H1 (cell line): ENCODE results near the gene KYNU. TPM values are rescaled to one million over a fixed set of nuclear protein-coding genes. Genes with fewer than 3 reads are reported as not detected.

ENCODE experiments used
- CTCF ChIA-PET: fragments of 300-600 bp; sonication (Branson Sonifier 250); formaldehyde crosslinking; loops from one replicate; lab custom pipeline; 2021; ENCODE audit not compliant: partially characterized antibody; lab: Charles Lee
- POLR2A ChIA-PET: fragments of 300-600 bp; sonication (Branson Sonifier 250); formaldehyde crosslinking; loops from one replicate; lab custom pipeline; 2021; ENCODE audit warnings: inconsistent platforms; ENCODE audit not compliant: partially characterized antibody; lab: Charles Lee
- DNase-seq, 2 experiments: peaks; one replicate each; pipeline versions ENCODE4 v3.0.0 to v3.0.0-alpha.2; 2010 to 2022; ENCODE audit warnings: low spot score in 2 of 2, low read depth in 1 of 2, mixed read lengths in 1 of 2
- FAIRE-seq: peaks from 2 replicates; lab custom pipeline; 2011; peaks lifted over from hg19 to GRCh38; lab: Jason Lieb, UNC
- H2AFZ ChIP-seq: 2 replicates; pipeline ENCODE4 v1.8.1; 2012; ENCODE audit warnings: low read length, inconsistent platforms
- H2AK5ac ChIP-seq: 2 replicates; pipeline ENCODE4 v1.6.1; 2013; ENCODE audit warnings: low read depth, low read length
- H2BK120ac ChIP-seq: replicated peaks from 2 replicates; pipeline ENCODE3; 2013; ENCODE audit warnings: low read depth, low read length, inconsistent platforms
- H2BK12ac ChIP-seq: 2 replicates; pipeline ENCODE4 v1.6.1; 2013; ENCODE audit warnings: low read depth, low read length
- H2BK15ac ChIP-seq: 2 replicates; pipeline ENCODE4 v1.6.1; 2013; ENCODE audit warnings: low read length
- H2BK20ac ChIP-seq: 2 replicates; pipeline ENCODE4 v1.6.1; 2013; ENCODE audit warnings: low read length
- H2BK5ac ChIP-seq: 2 replicates; pipeline ENCODE4 v1.6.1; 2013; ENCODE audit warnings: low read depth, low read length
- H3K14ac ChIP-seq: 2 replicates; pipeline ENCODE4 v1.6.1; 2013; ENCODE audit warnings: inconsistent platforms; ENCODE audit not compliant: insufficient read length
- H3K18ac ChIP-seq: 2 replicates; pipeline ENCODE4 v1.6.1; 2013; ENCODE audit warnings: low read length; ENCODE audit errors: extremely low read depth
- H3K23ac ChIP-seq: 2 replicates; pipeline ENCODE4 v1.6.1; 2013; ENCODE audit warnings: inconsistent platforms; ENCODE audit not compliant: insufficient read length
- H3K23me2 ChIP-seq: 2 replicates; pipeline ENCODE4 v1.6.1; 2013; ENCODE audit warnings: low read depth, low read length
- H3K27ac ChIP-seq: 2 replicates; pipeline ENCODE4 v1.6.1; 2011; ENCODE audit warnings: low read depth, low read length, inconsistent platforms
- H3K27me3 ChIP-seq, 4 experiments: replicated peaks in 1 of 4; 1 replicate in 1 of 4; 2 replicates in 3 of 4; pipeline versions ENCODE4 v1.6.1 to v1.8.1; 2011 to 2013; ENCODE audit warnings: low read length in 3 of 4, mild to moderate bottlenecking in 3 of 4, inconsistent platforms in 2 of 4, mixed read lengths in 2 of 4, moderate library complexity in 1 of 4; ENCODE audit not compliant: control insufficient read depth in 3 of 4, insufficient read depth in 3 of 4; ENCODE audit errors: extremely low read depth in 1 of 4
- H3K36me3 ChIP-seq, 4 experiments: 2 replicates each; pipeline versions ENCODE4 v1.6.1 to v1.8.1; 2011 to 2013; ENCODE audit warnings: mild to moderate bottlenecking in 4 of 4, low read length in 3 of 4, moderate library complexity in 2 of 4, control low read depth in 1 of 4, inconsistent platforms in 1 of 4; ENCODE audit not compliant: insufficient read depth in 4 of 4, control insufficient read depth in 2 of 4
- H3K4ac ChIP-seq: replicated peaks from 2 replicates; pipeline ENCODE3; 2013; ENCODE audit warnings: low read length, low read depth, mixed read lengths, inconsistent platforms; ENCODE audit not compliant: insufficient read length
- H3K4me1 ChIP-seq, 4 experiments: replicated peaks in 1 of 4; 1 replicate in 1 of 4; 2 replicates in 3 of 4; pipeline versions ENCODE4 v1.6.1 to v1.8.1; 2011 to 2013; ENCODE audit warnings: low read length in 3 of 4, inconsistent platforms in 2 of 4, mixed read lengths in 1 of 4; ENCODE audit not compliant: insufficient read depth in 4 of 4, control insufficient read depth in 3 of 4
- H3K4me2 ChIP-seq, 2 experiments: 2 replicates each; pipeline versions ENCODE4 v1.6.1 to v1.8.1; 2011 to 2013; ENCODE audit warnings: low read depth in 2 of 2, low read length in 2 of 2, control low read depth in 1 of 2, inconsistent platforms in 1 of 2, mild to moderate bottlenecking in 1 of 2; ENCODE audit not compliant: insufficient read depth in 1 of 2
- H3K4me3 ChIP-seq, 4 experiments: fragments of 200-600, 300-600 bp in 1 of 4; sonication (generic), shearing (Covaris generic), sonication (Bioruptor Twin) in 1 of 4; 2 replicates each; pipeline versions ENCODE4 v1.5.1 to v1.8.1; 2011 to 2016; ENCODE audit warnings: low read length in 4 of 4, low read depth in 3 of 4, control low read depth in 2 of 4, inconsistent platforms in 2 of 4, mild to moderate bottlenecking in 2 of 4, mixed read lengths in 1 of 4, moderate library complexity in 1 of 4; ENCODE audit not compliant: insufficient read depth in 2 of 4; ENCODE audit errors: extremely low read depth in 1 of 4
- H3K56ac ChIP-seq: replicated peaks from 2 replicates; pipeline ENCODE3; 2013; ENCODE audit warnings: low read depth, mild to moderate bottlenecking, mixed read lengths, low read length, inconsistent platforms; ENCODE audit not compliant: insufficient read length
- H3K79me1 ChIP-seq: 2 replicates; pipeline ENCODE4 v1.6.1; 2013; ENCODE audit warnings: low read depth, low read length, control low read depth
- H3K79me2 ChIP-seq, 2 experiments: 2 replicates each; pipeline versions ENCODE4 v1.6.1 to v1.8.1; 2012 to 2013; ENCODE audit warnings: low read length in 2 of 2, mild to moderate bottlenecking in 2 of 2, inconsistent platforms in 1 of 2; ENCODE audit not compliant: insufficient read depth in 2 of 2, control insufficient read depth in 1 of 2
- H3K9ac ChIP-seq, 4 experiments: replicated peaks in 1 of 4; 1 replicate in 1 of 4; 2 replicates in 3 of 4; pipeline versions ENCODE4 v1.6.1 to v1.8.1; 2011 to 2013; ENCODE audit warnings: low read depth in 3 of 4, low read length in 3 of 4, control low read depth in 2 of 4, mild to moderate bottlenecking in 2 of 4, moderate library complexity in 2 of 4, inconsistent platforms in 1 of 4; ENCODE audit errors: extremely low read depth in 1 of 4
- H3K9me3 ChIP-seq, 2 experiments: 2 replicates each; pipeline versions ENCODE4 v1.6.1 to v1.8.1; 2012 to 2013; ENCODE audit warnings: mild to moderate bottlenecking in 2 of 2, moderate library complexity in 2 of 2, control low read depth in 1 of 2, inconsistent platforms in 1 of 2, low read depth in 1 of 2, low read length in 1 of 2, mixed read lengths in 1 of 2; ENCODE audit not compliant: insufficient read depth in 2 of 2
- H4K20me1 ChIP-seq, 2 experiments: replicated peaks in 1 of 2; 2 replicates each; pipeline versions ENCODE3 to v1.8.1; 2011 to 2013; ENCODE audit warnings: inconsistent platforms in 2 of 2, low read length in 2 of 2, mild to moderate bottlenecking in 1 of 2; ENCODE audit not compliant: insufficient read depth in 2 of 2, control insufficient read depth in 1 of 2
- H4K5ac ChIP-seq: 2 replicates; pipeline ENCODE4 v1.6.1; 2013; ENCODE audit warnings: low read length, low read depth, mixed read lengths, inconsistent platforms; ENCODE audit not compliant: insufficient read length
- H4K8ac ChIP-seq: 2 replicates; pipeline ENCODE4 v1.8.0; 2013; ENCODE audit warnings: mild to moderate bottlenecking, moderate library complexity, low read length, inconsistent platforms; ENCODE audit not compliant: insufficient read depth; ENCODE audit errors: extremely low read depth
- H4K91ac ChIP-seq: replicated peaks from 2 replicates; pipeline ENCODE3; 2013; ENCODE audit warnings: low read length, mixed read lengths, inconsistent platforms; ENCODE audit not compliant: insufficient read length
- CREB1 ChIP-seq: IDR thresholded peaks from 2 replicates; pipeline ENCODE4 v1.6.1; 2012; ENCODE audit warnings: inconsistent platforms
- WGBS, 2 experiments: shearing (Covaris generic) in 1 of 2; methylation state at CpG; one replicate each; pipeline versions ENCODE4 v1.1.6 to v1.1.7; 2013 to 2015; ENCODE audit warnings: low lambda C conversion rate in 2 of 2, mixed read lengths in 2 of 2, inconsistent platforms in 1 of 2, low coverage in 1 of 2, missing lambda C conversion rate in 1 of 2; ENCODE audit not compliant: insufficient replicate concordance in 2 of 2, insufficient coverage in 1 of 2, insufficient read length in 1 of 2; ENCODE audit errors: extremely low coverage in 1 of 2, missing lambda C conversion rate in 1 of 2; 5-methylcytosine and 5-hydroxymethylcytosine counted together
- polyA plus RNA-seq, 7 experiments: library from polyadenylated mRNA; depleted of rRNA in 3 of 7; stranded (reverse) in 5 of 7; unstranded in 2 of 7; fragments of >200 nt in 5 of 7; fragments of 200-250 nt in 2 of 7; gene quantifications; 1 replicate in 5 of 7; 2 replicates in 1 of 7; 4 replicates in 1 of 7; pipeline versions ENCODE4 v1.2.1 to v1.2.3, GENCODE V29; 2011 to 2013; ENCODE audit warnings: missing spikeins in 2 of 7, mixed read lengths in 2 of 7
- total RNA-seq: library from RNA; stranded (reverse); fragmentation: NEBNext Ultra II Directional; extraction: Animal tissue kit (Norgen Biotek cat#: 25700); gene quantifications from 2 replicates; pipeline ENCODE4 v1.2.1, GENCODE V29; 2021
- TF ChIP-seq, protein P1 (sequence below), 3 experiments: IDR thresholded peaks; 1 replicate in 2 of 3; 2 replicates in 1 of 3; pipeline versions ENCODE4 v1.5.1 to v1.6.1; 2011; ENCODE audit warnings: low read length in 3 of 3, mild to moderate bottlenecking in 3 of 3, inconsistent platforms in 2 of 3, low read depth in 1 of 3, moderate library complexity in 1 of 3; ENCODE audit not compliant: insufficient read depth in 1 of 3; ENCODE audit errors: control extremely low read depth in 1 of 3

Gene KYNU
- total and polyA plus RNA-seq, 2 of the 8 experiments (the other 6 are each of a cell fraction or from before 2014, with no cell fraction given) = 0.09 to 0.13 TPM

DNA sequence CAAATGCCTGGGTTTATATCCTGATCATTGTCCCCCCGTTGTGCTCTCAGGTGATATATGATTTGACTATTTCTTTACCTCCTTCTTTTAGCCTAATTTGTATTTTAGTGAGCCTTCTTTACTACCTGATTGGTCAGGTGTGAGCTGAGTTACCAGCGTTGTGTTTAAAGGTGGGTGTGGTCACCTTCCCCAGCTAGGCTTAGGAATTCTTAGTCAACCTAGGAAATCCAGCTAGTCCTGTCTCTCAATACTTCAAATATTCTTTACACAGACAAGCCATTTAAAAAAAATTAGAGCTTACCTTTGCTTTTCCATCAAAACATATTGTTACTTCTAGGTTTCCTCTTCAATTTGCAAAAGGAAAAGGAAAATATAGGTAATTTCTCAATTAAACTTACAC, 30.2 kb downstream of the KYNU start:
- Histone ChIP-seq H2AFZ (no peak overlapping the region), H3K4me3 (no peak overlapping the region), H3K4me1 (no peaks in the 10 kb centered on the region), H3K27ac (no peak overlapping the region), H2BK5ac (no peak overlapping the region), H4K20me1 (no peaks in the 10 kb centered on the region), H3K23ac (no peak overlapping the region), H2BK15ac (no peak overlapping the region), H3K79me1 (no peaks in the 10 kb centered on the region), H3K14ac (no peak overlapping the region), H3K4ac (no peak overlapping the region), H4K8ac (no peak overlapping the region), H3K36me3 (no peaks in the 10 kb centered on the region), H3K9ac (no peak overlapping the region), H2BK20ac (no peak overlapping the region), H3K79me2 (no peaks in the 10 kb centered on the region), H3K9me3 (no peaks in the 10 kb centered on the region), H3K18ac (no peak overlapping the region), H3K23me2 (no peaks in the 10 kb centered on the region), H3K56ac (no peak overlapping the region), H2BK120ac (no peak overlapping the region), H4K5ac (no peak overlapping the region), H3K27me3 (no peaks in the 10 kb centered on the region), H4K91ac (no peak overlapping the region), H2AK5ac (no peak overlapping the region), H2BK12ac (no peak overlapping the region), H3K4me2 (no peak overlapping the region)
- POLR2A ChIA-PET = interaction anchor here (0.6 kb wide), 1 partner anchor 92 kb away, joined by 3 read pairs; no protein-coding TSS in a partner anchor
- WGBS, 2 experiments = 94% methylated on average over 2 of the region's 2 CpGs; no CpG with 5 or more reads in 1 of the 2 experiments
- DNase-seq = no peak
- FAIRE-seq = no peak
- CTCF ChIA-PET = interaction anchor here (1.0 to 1.6 kb wide), 2 partner anchors 73 to 81 kb away, joined by 3 to 4 read pairs; no protein-coding TSS in a partner anchor
- no peak for TF ChIP-seq CREB1
- TF ChIP-seq, protein P1, sequence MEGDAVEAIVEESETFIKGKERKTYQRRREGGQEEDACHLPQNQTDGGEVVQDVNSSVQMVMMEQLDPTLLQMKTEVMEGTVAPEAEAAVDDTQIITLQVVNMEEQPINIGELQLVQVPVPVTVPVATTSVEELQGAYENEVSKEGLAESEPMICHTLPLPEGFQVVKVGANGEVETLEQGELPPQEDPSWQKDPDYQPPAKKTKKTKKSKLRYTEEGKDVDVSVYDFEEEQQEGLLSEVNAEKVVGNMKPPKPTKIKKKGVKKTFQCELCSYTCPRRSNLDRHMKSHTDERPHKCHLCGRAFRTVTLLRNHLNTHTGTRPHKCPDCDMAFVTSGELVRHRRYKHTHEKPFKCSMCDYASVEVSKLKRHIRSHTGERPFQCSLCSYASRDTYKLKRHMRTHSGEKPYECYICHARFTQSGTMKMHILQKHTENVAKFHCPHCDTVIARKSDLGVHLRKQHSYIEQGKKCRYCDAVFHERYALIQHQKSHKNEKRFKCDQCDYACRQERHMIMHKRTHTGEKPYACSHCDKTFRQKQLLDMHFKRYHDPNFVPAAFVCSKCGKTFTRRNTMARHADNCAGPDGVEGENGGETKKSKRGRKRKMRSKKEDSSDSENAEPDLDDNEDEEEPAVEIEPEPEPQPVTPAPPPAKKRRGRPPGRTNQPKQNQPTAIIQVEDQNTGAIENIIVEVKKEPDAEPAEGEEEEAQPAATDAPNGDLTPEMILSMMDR (IDR thresholded peaks at IDR 0.05; ENCODE audit: control extremely low read depth in 1 of 3, insufficient read depth in 1 of 3, low read depth in 1 of 3, low read length in 3 of 3) = no peak
